Measurements from ENCODE around the gene CSPG4. TPM values are rescaled to one million over a fixed set of nuclear protein-coding genes. Genes with fewer than 3 reads are reported as not detected.
"Not testable (repeated sequence)": the region's sequence is repeated elsewhere in the genome, so short reads cannot be mapped to it uniquely, and the experiment has no call there.

The CSPG4 gene
- total RNA-seq, 1 experiment from 2014 or later = 0.32 TPM

GRCh38 chr15:75751116-75751875, 38.6 kb upstream of the CSPG4 start:
- H3K4me3 ChIP-seq = no peak overlapping the region
- H3K27me3 ChIP-seq (replicated peaks) = no peaks in the 10 kb centered on the region
- H3K9me3 ChIP-seq (replicated peaks) = no peaks in the 10 kb centered on the region
- no peak overlapping the region for H3K27ac ChIP-seq
- no peaks in the 10 kb centered on the region for H3K4me1 ChIP-seq (replicated peaks)
- DNase-seq (ENCODE audit: low read depth in 1 of 2, low spot score in 2 of 2) = peak in 1 of 2 experiments; percentile 30
- no peaks in the 10 kb centered on the region for H3K36me3 ChIP-seq

GRCh38 chr15:75750261-75751050, 37.8 kb upstream of the CSPG4 start:
- no peak overlapping the region for H3K27ac ChIP-seq
- no peak overlapping the region for H3K4me3 ChIP-seq
- peak in 1 of 2 experiments; percentile 31 for DNase-seq (ENCODE audit: low read depth in 1 of 2, low spot score in 2 of 2)
- no peaks in the 10 kb centered on the region for H3K9me3 ChIP-seq (replicated peaks)
- no peaks in the 10 kb centered on the region for H3K36me3 ChIP-seq
- no peaks in the 10 kb centered on the region for H3K4me1 ChIP-seq (replicated peaks)
- no peaks in the 10 kb centered on the region for H3K27me3 ChIP-seq (replicated peaks)

DNA sequence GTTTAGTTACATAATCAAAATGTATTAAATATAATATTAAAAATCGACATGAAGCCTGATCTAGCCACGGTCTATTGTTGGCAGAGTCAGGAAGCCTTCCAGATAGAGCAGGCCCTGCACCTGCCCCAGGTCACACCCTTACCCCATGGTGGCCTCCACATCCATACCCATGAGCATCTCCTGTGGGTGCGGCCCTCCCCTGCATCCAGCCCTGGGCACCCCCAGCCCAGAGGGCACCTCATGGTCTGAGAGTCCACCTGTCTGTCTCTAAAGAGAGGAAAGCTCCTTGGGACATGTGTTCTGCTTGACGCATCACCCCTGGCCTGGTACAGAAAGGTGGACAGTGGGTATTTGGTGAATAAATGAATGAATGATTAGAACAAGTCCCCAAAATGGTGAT, 37.2 kb upstream of the CSPG4 start:
- Histone ChIP-seq H3K36me3 (no peaks in the 10 kb centered on the region), H3K27ac (no peak overlapping the region), H3K9me3 (replicated peaks) (no peaks in the 10 kb centered on the region), H3K4me1 (replicated peaks) (no peaks in the 10 kb centered on the region), H3K27me3 (replicated peaks) (no peaks in the 10 kb centered on the region), H3K4me3 (no peak overlapping the region)
- DNase-seq (ENCODE audit: low read depth in 1 of 2, low spot score in 2 of 2) = peak in 1 of 2 experiments; percentile 35

DNA sequence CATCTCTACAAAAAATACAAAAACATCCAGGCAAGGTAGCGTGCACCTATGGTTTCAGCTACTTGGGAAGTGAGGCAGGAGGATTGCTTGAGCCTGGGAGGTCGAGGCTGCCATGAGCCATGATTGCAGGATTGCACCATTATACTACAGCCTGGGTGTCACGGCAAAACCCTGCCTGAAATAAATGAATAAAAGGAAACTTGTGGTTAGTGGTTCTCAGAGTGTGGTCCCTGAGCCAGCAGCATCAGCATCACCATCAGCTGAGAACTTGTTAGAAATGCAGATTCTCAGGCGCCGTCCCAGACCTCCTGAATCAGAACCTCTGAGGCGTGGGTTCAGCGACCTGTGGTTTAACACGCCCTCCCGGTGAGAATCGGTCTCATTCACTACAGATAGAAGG, 36.2 kb upstream of the CSPG4 start:
- not testable (repeated sequence) for H3K9me3 ChIP-seq (replicated peaks); H3K4me1 ChIP-seq (replicated peaks); H3K36me3 ChIP-seq; H3K27ac ChIP-seq; H3K27me3 ChIP-seq (replicated peaks); H3K4me3 ChIP-seq
- peak in 1 of 2 experiments; percentile 13 for DNase-seq (ENCODE audit: low read depth in 1 of 2, low spot score in 2 of 2)

GRCh38 chr15:75747121-75747520, 34.5 kb upstream of the CSPG4 start:
- not testable (repeated sequence) for H3K27ac ChIP-seq; H3K4me3 ChIP-seq; H3K4me1 ChIP-seq (replicated peaks); H3K36me3 ChIP-seq; H3K27me3 ChIP-seq (replicated peaks); DNase-seq (ENCODE audit: low read depth in 1 of 2, low spot score in 2 of 2); H3K9me3 ChIP-seq (replicated peaks)

DNA sequence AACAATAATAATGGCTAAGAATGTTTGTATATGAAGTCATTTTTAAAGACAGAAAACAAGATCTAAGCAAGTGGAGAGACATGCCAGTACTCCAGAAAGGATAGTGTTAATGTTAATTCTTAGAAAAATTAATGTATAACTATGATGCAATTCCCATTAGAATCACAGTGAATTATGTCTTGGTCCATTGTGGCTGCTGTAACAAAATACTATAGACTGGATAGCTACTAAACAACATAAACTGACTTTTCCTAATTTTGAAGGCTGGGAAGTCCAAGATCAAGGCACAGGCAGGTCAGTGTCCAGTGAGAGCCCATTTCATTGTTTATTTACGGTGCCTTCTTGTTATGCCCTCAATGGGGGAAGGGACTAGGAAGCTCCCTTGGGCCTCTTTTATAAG, 32.7 kb upstream of the CSPG4 start:
- no peaks in the 10 kb centered on the region for H3K27me3 ChIP-seq (replicated peaks)
- no peaks in the 10 kb centered on the region for H3K36me3 ChIP-seq
- H3K4me3 ChIP-seq = no peak overlapping the region
- DNase-seq (ENCODE audit: low read depth in 1 of 2, low spot score in 2 of 2) = no peak
- H3K27ac ChIP-seq = no peak overlapping the region
- H3K4me1 ChIP-seq (replicated peaks) = no peaks in the 10 kb centered on the region
- H3K9me3 ChIP-seq (replicated peaks) = 0 out of 2 replicates have a peak, but pooled peaks cover 2% of the 10 kb centered on the region

DNA sequence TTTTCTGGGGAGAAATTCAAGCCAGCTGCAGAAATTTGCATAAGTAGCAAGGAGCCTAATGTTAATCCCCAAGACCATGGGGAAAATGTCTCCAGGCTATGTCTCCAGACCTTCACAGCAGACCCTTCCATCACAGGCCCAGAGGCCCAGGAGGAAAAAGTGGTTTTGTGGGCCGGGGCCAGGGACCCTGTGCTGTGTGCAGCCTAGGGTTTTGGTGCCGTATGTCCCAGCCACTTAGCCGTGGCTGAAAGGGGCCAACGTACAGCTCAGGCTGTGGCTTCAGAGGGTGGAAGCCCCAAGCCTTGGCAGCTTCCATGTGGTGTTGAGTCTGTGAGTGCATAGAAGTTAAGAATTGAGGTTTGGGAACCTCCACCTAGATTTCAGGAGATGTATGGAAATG, 29.7 kb upstream of the CSPG4 start:
- H3K4me3 ChIP-seq; H3K4me1 ChIP-seq (replicated peaks); H3K36me3 ChIP-seq; H3K9me3 ChIP-seq (replicated peaks); H3K27me3 ChIP-seq (replicated peaks); H3K27ac ChIP-seq; DNase-seq (ENCODE audit: low read depth in 1 of 2, low spot score in 2 of 2): not testable (repeated sequence)

- peaks cover 9% of the 10 kb centered on the region for H3K4me1 ChIP-seq (replicated peaks)
- 0 out of 2 replicates have a peak, but pooled peaks cover 2% of the 10 kb centered on the region for H3K9me3 ChIP-seq (replicated peaks)
- DNase-seq (ENCODE audit: low read depth in 1 of 2, low spot score in 2 of 2) = no peak
- no peak overlapping the region for H3K27ac ChIP-seq
- H3K36me3 ChIP-seq = no peaks in the 10 kb centered on the region
- no peak overlapping the region for H3K4me3 ChIP-seq
- no peaks in the 10 kb centered on the region for H3K27me3 ChIP-seq (replicated peaks)
These were observed 27.1 kb upstream of the CSPG4 start for GRCh38 chr15:75739791-75740190.

- no peaks in the 10 kb centered on the region for H3K27me3 ChIP-seq (replicated peaks)
- H3K27ac ChIP-seq = no peak overlapping the region
- H3K4me1 ChIP-seq (replicated peaks) = peaks cover 9% of the 10 kb centered on the region
- H3K4me3 ChIP-seq = peak overlapping the region; percentile 59
- 0 out of 2 replicates have a peak, but pooled peaks cover 2% of the 10 kb centered on the region for H3K9me3 ChIP-seq (replicated peaks)
- DNase-seq (ENCODE audit: low read depth in 1 of 2, low spot score in 2 of 2) = peak; percentile 70 to 96
- no peaks in the 10 kb centered on the region for H3K36me3 ChIP-seq
These were observed 26.1 kb upstream of the CSPG4 start for GRCh38 chr15:75738647-75739325.

DNA sequence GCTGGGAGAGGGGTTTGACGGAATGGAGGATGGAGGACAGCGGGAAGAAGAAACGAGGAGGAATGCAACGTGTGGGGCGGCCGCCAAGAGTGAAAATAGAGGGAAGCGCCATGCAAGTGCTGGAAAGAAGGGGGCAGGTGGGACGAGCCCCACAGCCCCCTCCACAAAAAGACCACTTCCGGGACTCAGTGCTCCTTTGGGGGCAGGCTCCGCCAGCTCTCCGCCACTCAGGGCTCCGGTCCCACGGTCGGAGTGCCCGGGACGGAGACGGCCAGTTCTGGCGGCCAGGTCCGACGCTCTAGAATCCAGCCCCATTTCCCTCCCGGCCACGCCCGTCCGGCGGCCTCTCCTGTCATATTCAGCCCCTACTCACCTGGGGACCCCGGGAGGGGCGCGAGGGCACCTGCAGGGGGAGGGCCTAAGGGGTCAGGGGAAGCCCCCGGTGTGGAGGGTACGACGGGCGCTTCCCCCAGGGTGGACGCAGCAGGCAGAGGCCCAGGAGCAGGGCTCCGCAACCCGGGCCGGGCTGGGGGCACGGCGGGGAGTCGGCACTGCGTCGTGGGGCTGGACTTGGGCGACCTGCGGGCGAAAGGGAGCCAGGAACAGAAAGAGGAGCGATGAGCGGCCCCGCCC, 25.5 kb upstream of the CSPG4 start:
- Histone ChIP-seq H3K27me3 (replicated peaks) (no peaks in the 10 kb centered on the region), H3K4me3 (peak overlapping the region; percentile 59), H3K27ac (no peak overlapping the region), H3K4me1 (replicated peaks) (peaks cover 9% of the 10 kb centered on the region), H3K9me3 (replicated peaks) (0 out of 2 replicates have a peak, but pooled peaks cover 2% of the 10 kb centered on the region), H3K36me3 (no peaks in the 10 kb centered on the region)
- no peak for DNase-seq (ENCODE audit: low read depth in 1 of 2, low spot score in 2 of 2)

DNA sequence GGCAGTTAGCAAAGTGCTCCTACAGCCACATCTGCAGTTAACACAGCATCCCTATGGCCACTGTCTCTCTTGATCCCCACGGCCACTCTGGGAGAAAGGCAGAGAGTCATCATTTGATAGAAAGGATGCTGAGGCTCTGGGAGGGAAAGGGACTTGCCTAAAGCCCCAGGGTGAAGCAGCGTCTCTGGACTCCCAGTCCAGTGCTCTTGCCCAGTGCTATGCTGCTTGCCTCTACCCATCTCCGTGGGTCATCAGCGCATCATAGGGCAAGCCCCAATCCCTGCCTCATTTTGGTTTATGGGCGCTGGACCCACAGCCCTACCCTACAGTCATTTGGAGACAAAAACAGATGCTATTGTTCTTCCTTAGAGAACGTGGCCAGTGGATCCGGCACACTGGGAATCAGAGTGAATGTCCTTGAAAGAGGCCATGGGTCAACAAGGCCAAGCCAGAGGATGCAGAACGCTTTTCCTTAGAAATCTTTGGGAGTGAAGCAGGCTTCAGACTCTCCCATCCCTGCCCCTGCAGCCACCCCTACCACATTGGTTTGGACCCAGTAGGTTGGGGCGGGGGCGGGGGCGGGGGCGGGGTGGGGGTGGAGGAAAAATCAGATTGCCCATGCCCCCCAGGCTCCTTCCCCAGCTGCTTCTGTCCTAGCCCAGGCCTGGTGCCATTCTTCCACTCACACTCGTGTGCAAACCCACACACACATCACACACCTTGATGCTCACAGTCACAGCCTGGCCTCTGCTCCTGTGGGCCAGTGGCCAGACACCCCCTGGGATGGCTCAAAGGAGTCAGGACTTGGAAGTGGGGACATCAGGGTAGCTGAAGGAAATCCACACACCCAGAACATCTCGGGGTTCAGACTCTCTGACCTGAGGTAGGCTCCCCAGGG, 24.7 kb upstream of the CSPG4 start:
- H3K4me1 ChIP-seq (replicated peaks); H3K27ac ChIP-seq; DNase-seq (ENCODE audit: low read depth in 1 of 2, low spot score in 2 of 2); H3K9me3 ChIP-seq (replicated peaks); H3K36me3 ChIP-seq; H3K27me3 ChIP-seq (replicated peaks): not testable (repeated sequence)
- H3K4me3 ChIP-seq = peak overlapping the region; percentile 59

DNA sequence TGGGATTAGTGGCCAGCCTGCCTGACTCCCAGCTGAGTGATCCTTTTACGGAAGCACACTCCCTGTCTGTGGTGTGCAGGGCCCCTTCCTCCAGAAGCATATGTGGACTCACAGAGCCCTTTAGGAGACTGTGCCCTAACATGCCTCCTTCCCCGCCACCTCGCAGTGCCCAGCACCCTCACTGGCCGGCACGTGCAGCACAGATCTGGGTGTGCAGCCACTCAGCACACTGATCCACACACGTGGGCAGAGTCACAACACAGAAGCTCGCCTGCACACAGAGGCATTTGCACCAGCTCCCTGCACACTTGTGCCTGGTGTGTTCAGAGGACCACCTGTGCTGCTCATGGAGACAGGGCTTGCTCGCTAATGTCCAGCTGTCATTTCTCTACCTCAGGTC, 23.6 kb upstream of the CSPG4 start:
- no peaks in the 10 kb centered on the region for H3K27me3 ChIP-seq (replicated peaks)
- H3K36me3 ChIP-seq = no peaks in the 10 kb centered on the region
- H3K4me1 ChIP-seq (replicated peaks) = peaks cover 9% of the 10 kb centered on the region
- no peak for DNase-seq (ENCODE audit: low read depth in 1 of 2, low spot score in 2 of 2)
- H3K27ac ChIP-seq = no peak overlapping the region
- 0 out of 2 replicates have a peak, but pooled peaks cover under 1% of the 10 kb centered on the region for H3K9me3 ChIP-seq (replicated peaks)
- no peak overlapping the region for H3K4me3 ChIP-seq
